RCC 7860 (cell line): Measurements from ENCODE around the gene WIF1.

Source experiments
- DNase-seq: peaks from one replicate; pipeline ENCODE4 v3.0.0-alpha.2; 2015; ENCODE audit warnings: low spot score
- FAIRE-seq: peaks from 2 replicates; lab custom pipeline; 2012; peaks lifted over from hg19 to GRCh38; lab: Jason Lieb, UNC

The WIF1 gene

DNA sequence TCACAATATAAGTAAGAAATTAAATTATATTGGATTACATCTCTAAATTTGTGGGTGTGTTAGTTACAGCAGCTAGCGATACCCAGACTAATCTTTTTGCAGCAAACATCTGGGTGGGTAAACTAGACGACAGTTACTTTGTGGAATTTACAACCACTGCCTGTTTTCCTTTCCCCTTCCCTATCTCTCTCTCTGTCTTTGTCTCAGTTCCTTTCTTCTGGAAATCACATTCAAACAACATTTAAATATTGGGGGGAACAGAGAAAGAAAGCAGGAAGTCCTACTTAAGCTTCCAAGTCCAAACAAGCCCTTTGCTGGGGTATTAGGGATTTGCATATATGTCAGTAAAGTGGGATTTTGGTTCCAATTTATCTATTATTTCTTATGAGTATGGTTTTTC lies 97.6 kb downstream of the WIF1 start:
- no peak for FAIRE-seq
- DNase-seq: no peak

DNA sequence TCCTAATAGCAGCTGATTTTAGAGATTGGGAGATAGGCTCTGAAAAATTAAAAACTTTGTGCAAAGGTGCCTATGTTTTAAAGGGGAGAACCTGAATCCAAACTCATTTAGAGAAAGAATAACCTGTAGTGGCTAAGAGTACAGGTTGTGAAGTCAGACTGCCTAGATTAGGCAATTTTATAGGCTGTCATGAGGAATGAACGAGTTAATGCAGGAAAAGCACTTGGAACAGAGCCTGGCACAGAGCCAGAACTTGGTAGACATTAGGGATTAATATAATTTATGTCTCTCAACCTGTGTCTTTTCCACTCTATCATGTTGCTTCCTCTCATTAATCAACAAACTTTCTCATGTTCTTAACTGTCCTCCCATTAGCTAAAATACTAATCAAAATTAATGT lies 98.1 kb downstream of the WIF1 start:
- DNase-seq (no peak), FAIRE-seq (no peak)

DNA sequence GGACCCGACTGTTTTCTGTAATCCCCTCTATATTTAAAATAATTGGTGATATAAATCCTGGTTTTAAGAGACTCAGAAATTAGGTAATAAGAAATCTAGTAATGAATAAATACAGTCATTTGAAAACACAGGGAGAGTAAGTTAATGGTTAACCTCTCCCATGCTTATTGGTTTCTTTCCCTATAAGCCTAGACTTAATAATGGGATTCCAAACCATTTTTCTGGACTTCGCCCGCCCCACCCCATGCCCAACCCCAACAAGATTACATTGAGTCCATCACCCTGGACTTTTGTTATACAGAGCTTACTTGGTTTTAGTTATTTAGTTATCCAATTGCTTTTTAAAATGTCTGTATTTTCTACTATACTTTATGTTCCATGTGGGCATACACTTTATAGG lies 98.7 kb downstream of the WIF1 start:
- FAIRE-seq: no peak
- DNase-seq: no peak

DNA sequence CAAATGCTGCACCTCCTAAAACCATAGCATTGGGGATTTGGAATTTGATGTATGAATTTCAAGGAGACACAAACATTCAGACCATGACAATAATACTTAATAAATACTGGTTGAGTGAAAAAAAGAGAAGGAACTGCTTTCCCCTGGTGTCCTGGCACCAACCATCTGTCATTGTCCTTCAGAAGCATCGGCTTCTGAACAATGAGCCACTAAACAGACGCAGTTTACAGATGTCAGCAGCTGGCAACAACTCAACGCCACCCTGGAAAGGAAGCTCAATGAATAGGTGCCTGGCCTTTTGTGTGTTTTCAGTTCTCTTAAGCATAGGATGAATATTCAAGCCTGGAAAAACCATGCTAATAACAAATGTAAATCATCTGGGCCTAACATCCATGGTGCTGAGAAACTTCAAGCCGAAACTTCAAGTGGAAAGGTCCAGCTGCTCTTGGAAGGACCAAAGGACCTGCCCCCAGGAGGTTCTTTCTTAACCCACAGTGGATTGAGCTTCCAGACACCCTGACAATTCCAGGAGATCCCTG lies 101.3 kb downstream of the WIF1 start:
- no peak for FAIRE-seq

DNA sequence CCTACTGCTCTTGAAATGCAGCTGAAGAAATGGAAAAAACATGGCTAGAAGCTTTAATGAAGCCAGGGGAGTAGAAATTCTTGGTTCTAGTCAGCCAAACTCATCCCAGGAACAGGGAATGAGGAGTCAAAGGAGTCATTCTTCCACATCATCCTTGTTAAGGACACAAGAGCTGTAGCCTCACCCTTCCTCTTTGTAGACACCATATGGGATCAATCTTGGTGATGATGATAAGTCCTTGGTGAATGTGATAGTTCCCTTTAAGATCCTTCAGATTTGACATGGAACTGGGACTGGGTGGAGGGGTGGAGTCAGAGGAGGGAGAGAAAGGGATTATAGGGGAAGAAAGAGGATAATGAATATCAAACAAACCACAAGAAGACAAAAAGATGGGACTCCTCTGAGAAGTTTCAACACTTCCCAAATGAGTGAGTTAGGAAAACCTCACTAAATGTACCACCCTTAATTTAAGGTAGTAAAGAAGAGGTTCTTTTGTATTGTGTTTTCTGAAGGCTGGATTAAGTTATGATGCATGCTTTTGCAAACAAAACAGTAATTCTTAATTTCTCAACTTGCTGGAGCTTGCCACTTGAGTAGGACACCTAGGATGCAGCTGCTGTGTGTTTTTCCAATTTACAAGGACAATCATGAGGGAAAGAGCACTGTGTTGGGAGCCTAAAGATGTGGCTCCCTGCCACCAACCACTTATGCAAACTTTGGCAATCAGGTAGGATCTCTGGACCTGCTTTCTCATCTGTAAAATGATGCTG lies 104.0 kb downstream of the WIF1 start:
- no peak for FAIRE-seq
- no peak for DNase-seq

More for the DNA sequence above, 101.3 kb downstream of the WIF1 start:
- no peak for DNase-seq

DNA sequence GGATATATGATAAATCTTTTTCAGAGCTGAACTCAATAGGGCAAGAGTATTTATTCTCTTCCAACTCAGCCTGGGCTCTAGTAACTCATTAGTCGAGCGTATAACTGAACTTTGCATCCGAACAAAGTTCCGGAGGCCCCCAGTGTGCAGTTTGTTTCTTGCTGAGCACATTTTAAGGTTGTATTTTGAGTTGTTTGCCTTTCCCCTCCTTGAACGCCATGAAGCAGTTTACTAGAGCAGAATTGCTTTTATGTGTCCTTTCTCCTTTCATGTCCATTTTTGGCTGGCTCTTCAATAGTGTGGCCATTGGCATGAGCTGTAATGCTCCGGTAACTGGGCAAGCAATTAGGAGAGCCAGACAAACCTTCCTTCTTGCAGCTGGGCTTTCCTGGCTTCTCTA lies 105.3 kb downstream of the WIF1 start:
- DNase-seq (no peak), FAIRE-seq (no peak)

DNA sequence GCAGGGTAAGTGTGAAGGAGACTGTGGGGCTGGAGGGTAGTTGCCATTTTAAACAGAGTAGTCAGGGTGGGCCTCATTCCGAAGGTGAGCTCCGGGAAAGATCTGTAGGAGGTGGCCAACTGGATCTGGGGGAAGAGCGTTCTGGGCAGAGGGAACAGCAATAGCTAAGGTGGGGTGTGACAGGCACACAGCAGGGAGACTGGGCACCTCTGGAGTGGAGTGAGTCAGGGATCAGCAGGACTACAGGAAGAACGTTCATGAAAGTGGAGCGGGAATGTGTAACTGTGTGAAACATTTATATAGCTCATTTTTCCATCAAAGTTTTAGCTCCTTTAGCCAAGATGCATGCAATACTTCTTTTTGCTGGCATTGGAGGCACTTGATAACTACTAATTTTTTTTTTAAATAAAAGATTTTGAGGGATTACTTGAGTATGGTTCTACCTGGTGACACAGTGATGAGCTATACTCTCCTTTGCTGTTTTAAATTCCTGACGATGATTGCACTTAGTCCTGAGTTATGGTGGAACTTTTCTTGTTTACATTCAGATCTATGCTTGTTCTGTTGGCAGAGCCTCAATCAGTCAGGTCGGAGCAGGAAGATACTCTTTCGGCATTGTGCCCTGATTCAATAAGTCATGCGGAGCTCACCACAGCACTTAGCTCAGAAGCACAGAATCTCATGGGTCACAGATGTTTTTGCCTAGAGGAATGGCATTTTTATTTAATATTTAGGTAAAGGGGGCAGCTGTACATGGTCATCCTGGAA lies 106.4 kb downstream of the WIF1 start:
- no peak for FAIRE-seq
- no peak for DNase-seq

DNA sequence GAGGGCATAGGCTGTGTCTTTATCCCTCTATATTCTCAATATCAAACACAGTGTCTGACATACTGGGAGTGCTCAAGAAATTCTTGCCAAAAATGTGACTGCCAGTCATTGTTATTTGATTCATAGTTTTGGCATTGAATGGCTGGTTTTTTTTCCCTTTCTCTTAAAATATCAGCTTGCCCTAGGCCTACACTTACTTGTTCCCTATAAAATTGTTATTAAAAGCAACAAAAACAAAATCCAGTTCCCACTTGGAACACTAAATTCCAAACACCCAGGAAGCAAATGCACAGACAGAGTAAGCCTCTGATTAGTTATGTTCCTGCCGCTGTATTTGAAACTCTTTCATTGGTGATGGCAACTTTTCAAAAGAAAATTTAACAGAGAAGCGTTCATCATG lies 110.7 kb downstream of the WIF1 start:
- no peak for DNase-seq
- FAIRE-seq: no peak

DNA sequence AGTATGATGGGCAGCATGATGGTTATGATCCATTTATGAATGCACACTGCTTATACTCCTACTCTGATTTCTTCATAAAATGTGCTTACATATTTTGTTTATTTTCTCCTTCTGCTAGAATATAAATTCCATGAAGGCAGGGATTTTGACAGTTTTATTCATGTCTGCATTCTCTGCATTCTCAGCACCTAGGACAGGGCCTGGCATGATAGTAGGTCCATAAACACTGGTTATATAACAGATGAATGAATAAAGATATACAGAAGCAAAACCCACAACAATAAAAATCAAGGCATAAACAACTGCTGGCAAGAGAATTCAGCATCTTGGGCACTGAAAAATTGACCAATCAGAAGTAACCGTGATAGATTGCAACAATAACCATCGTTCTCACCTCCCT lies 115.4 kb downstream of the WIF1 start:
- FAIRE-seq: no peak
- DNase-seq: no peak

DNA sequence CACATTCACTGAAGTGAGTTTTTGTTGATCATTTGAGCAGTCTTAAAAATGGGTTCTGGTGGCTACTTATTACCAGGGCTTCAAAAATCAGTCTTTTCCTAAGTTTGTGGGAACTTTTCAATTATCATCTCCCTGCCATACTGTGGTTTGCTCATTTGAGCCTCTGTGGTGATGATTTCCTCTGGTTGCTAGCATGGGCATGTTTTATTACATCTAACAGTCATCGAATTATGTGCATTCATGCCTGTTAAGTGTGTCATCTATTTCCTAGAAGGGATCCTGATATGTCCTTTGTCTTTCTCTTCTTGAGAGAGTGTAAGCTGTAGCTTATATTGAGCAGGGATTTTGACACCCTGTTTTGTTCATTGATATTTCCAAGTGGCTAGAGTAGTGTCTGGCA lies 116.8 kb downstream of the WIF1 start:
- FAIRE-seq (no peak), DNase-seq (no peak)
